ENCODE data around the gene EFCAB8.

GRCh38 chr20:32990426-32990825 is 131.7 kb downstream of the EFCAB8 start:
- no peak for TF ChIP-seq CTCF (IDR thresholded peaks at IDR 0.05; ENCODE audit: low read length)
- no peak for TF ChIP-seq EZH2 (IDR thresholded peaks at IDR 0.05; ENCODE audit: borderline replicate concordance, low read length)
